ENCODE results near the gene RAB19. TPM values are rescaled to one million over a fixed set of nuclear protein-coding genes. Genes with fewer than 3 reads are reported as not detected.

Gene RAB19, protein sequence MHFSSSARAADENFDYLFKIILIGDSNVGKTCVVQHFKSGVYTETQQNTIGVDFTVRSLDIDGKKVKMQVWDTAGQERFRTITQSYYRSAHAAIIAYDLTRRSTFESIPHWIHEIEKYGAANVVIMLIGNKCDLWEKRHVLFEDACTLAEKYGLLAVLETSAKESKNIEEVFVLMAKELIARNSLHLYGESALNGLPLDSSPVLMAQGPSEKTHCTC
- total RNA-seq (2021) (not detected in 2 replicates), Bru-seq, nascent RNA (not detected), BruChase-seq, experiment 1, labeled RNA remaining after a 2-hour chase (not detected), BruChase-seq, experiment 2, labeled RNA remaining after a 6-hour chase (not detected)
- long read RNA-seq, partial matches to known transcripts = 0 of 1 reads
- long read RNA-seq, other reads (novel, unspliced or antisense) = 1 of 1 reads

DNA sequence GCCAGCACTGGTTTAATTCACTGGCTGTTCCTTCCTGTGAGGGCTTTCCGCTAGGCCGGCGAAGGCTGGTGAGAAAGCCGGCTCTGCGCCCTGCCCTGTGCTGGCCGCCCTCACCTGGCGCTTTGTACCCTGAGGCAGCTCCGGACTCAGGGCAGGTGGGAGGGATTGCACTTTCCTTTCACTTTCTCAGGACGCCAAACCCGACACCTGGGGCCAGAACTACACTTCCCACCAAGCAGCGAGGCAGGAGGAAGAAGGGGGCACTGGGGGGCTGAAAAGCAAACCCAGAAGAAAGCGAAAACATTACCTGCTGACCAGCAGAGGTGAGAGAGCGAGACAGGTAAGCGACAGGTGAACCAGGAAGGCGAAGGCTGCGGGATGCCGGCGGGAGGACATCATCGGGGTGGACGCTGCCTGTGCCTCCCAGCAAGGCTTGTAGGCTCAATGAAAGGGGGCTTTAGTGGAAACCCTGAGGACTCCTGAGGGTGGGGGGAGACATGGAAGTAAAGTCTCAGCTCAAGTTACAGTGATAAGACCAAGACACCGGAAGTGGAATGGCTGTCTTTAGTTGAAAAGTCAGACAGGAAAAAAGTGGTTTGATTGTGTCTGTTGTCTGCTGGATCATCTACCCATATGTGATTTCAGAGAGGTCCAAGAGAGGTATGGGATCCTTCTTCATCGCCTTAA lies at the start of gene RAB19:
Gene RAB19, plus strand, starts transcription at position 181 of the 687 bp plus-strand sequence. CDS start 3,589 bp downstream, outside the sequence.
- Histone ChIP-seq H3K4me1 (ENCODE audit: insufficient read depth, low read length, poor library complexity, severe bottlenecking) (no peaks in the 10 kb centered on the region), H3K9me3 (ENCODE audit: low read depth, low read length, poor library complexity, severe bottlenecking) (no peaks in the 10 kb centered on the region), H3K27ac (ENCODE audit: low read depth, low read length, poor library complexity, severe bottlenecking) (no peak within 1 kb of the TSS), H3K27me3 (replicated peaks; ENCODE audit: insufficient read depth, low read depth, low read length, poor library complexity) (no peaks in the 10 kb centered on the region), H3K4me3 (ENCODE audit: low read depth, low read length, poor library complexity, severe bottlenecking) (no peak within 1 kb of the TSS), H3K36me3 (ENCODE audit: insufficient read depth, low read length, poor library complexity, severe bottlenecking) (no peaks in the 10 kb centered on the region)
- TF ChIP-seq EZH2 (IDR thresholded peaks at IDR 0.05; ENCODE audit: borderline replicate concordance, low read depth, low read length, poor library complexity, severe bottlenecking) = no peak
- TF ChIP-seq, protein P1, sequence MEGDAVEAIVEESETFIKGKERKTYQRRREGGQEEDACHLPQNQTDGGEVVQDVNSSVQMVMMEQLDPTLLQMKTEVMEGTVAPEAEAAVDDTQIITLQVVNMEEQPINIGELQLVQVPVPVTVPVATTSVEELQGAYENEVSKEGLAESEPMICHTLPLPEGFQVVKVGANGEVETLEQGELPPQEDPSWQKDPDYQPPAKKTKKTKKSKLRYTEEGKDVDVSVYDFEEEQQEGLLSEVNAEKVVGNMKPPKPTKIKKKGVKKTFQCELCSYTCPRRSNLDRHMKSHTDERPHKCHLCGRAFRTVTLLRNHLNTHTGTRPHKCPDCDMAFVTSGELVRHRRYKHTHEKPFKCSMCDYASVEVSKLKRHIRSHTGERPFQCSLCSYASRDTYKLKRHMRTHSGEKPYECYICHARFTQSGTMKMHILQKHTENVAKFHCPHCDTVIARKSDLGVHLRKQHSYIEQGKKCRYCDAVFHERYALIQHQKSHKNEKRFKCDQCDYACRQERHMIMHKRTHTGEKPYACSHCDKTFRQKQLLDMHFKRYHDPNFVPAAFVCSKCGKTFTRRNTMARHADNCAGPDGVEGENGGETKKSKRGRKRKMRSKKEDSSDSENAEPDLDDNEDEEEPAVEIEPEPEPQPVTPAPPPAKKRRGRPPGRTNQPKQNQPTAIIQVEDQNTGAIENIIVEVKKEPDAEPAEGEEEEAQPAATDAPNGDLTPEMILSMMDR (conservative IDR thresholded peaks at IDR 0.05; ENCODE audit: low read depth, low read length) = no peak
- CTCF ChIA-PET = no interaction called here
- no TSS peak for BruUV-seq (replicated peaks)
- POLR2A ChIA-PET (ENCODE audit: low non-redundant PET) = no interaction called here
- intact Hi-C loops (cut with micrococcal nuclease; ENCODE audit: unreplicated experiment) = no loop called here
- no peak for DNase-seq (ENCODE audit: low spot score)

DNA sequence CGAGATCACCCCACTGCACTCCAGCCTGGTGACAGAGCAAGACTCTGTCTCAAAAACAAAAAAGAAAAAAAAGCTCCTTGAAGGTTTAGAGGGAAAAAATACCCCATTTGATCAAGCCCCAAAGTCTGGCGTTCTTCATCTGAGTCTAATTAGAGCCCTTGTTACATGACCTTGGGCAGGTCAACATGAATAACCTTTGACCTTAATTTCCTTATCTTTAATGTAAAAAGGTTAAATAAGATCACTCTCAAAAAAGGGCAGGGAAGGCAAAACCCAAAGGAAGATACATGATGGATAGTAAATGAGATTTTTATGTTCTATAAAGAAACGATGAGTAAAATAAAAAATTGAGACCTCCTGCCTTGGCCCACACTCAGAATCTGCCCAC lies 45.8 kb upstream of the RAB19 start:
- H3K4me1 ChIP-seq (ENCODE audit: insufficient read depth, low read length, poor library complexity, severe bottlenecking) = no peaks in the 10 kb centered on the region
- peaks cover 3% of the 10 kb centered on the region for H3K36me3 ChIP-seq (ENCODE audit: insufficient read depth, low read length, poor library complexity, severe bottlenecking)
- H3K27ac ChIP-seq (ENCODE audit: low read depth, low read length, poor library complexity, severe bottlenecking) = no peak overlapping the region
- TF ChIP-seq, protein P1 (conservative IDR thresholded peaks at IDR 0.05; ENCODE audit: low read depth, low read length) = no peak
- H3K9me3 ChIP-seq (ENCODE audit: low read depth, low read length, poor library complexity, severe bottlenecking) = no peaks in the 10 kb centered on the region
- intact Hi-C loops (cut with micrococcal nuclease; ENCODE audit: unreplicated experiment) = no loop called here
- CTCF ChIA-PET = no interaction called here
- H3K4me3 ChIP-seq (ENCODE audit: low read depth, low read length, poor library complexity, severe bottlenecking) = no peak overlapping the region
- no peaks in the 10 kb centered on the region for H3K27me3 ChIP-seq (replicated peaks; ENCODE audit: insufficient read depth, low read depth, low read length, poor library complexity)
- BruUV-seq (replicated peaks) = no TSS peak
- POLR2A ChIA-PET (ENCODE audit: low non-redundant PET) = no interaction called here
- DNase-seq (ENCODE audit: low spot score) = no peak

DNA sequence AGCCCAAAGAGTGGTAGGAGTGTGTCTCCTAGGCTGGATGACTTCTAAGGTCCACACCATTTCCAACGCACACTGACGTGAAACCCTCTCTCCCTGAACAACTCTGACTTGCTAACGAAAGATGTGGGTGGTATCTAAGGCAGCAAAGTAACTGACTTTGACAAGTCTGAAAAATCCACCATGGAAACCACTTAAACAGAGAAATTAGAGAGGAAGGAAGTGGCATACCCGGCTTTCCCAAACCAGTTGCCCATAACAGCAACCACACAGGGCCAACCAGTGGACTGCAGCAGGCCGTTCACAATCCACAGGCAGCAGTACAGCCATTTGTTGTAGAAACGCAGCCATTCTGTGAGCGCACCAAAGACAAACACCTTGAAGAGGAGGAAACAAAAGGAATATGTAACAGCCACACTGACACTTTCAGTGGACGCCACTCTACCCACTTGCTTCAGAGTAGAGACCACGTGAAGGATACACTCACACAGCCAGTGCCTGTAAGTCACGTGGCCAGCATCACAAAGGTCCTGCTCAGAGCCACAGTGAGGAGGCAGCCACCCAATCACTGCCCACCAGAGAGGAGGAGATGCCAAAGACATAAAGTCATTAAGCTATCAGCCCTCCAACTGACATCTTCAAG lies 45.3 kb upstream of the RAB19 start:
- no peak for TF ChIP-seq EZH2 (IDR thresholded peaks at IDR 0.05; ENCODE audit: borderline replicate concordance, low read depth, low read length, poor library complexity, severe bottlenecking)
- TF ChIP-seq, protein P1 (conservative IDR thresholded peaks at IDR 0.05; ENCODE audit: low read depth, low read length) = no peak
- intact Hi-C loops (cut with micrococcal nuclease; ENCODE audit: unreplicated experiment) = no loop called here
- no peak overlapping the region for H3K4me3 ChIP-seq (ENCODE audit: low read depth, low read length, poor library complexity, severe bottlenecking)
- ChIA-PET CTCF (no interaction called here), POLR2A (ENCODE audit: low non-redundant PET) (no interaction called here)
- peaks cover 3% of the 10 kb centered on the region for H3K36me3 ChIP-seq (ENCODE audit: insufficient read depth, low read length, poor library complexity, severe bottlenecking)
- H3K9me3 ChIP-seq (ENCODE audit: low read depth, low read length, poor library complexity, severe bottlenecking) = no peaks in the 10 kb centered on the region
- H3K27ac ChIP-seq (ENCODE audit: low read depth, low read length, poor library complexity, severe bottlenecking) = no peak overlapping the region
- no peaks in the 10 kb centered on the region for H3K4me1 ChIP-seq (ENCODE audit: insufficient read depth, low read length, poor library complexity, severe bottlenecking)
- BruUV-seq (replicated peaks) = no TSS peak
- no peaks in the 10 kb centered on the region for H3K27me3 ChIP-seq (replicated peaks; ENCODE audit: insufficient read depth, low read depth, low read length, poor library complexity)
- no peak for DNase-seq (ENCODE audit: low spot score)
